Measurements from ENCODE around the gene ATOSB.

The ATOSB gene

DNA sequence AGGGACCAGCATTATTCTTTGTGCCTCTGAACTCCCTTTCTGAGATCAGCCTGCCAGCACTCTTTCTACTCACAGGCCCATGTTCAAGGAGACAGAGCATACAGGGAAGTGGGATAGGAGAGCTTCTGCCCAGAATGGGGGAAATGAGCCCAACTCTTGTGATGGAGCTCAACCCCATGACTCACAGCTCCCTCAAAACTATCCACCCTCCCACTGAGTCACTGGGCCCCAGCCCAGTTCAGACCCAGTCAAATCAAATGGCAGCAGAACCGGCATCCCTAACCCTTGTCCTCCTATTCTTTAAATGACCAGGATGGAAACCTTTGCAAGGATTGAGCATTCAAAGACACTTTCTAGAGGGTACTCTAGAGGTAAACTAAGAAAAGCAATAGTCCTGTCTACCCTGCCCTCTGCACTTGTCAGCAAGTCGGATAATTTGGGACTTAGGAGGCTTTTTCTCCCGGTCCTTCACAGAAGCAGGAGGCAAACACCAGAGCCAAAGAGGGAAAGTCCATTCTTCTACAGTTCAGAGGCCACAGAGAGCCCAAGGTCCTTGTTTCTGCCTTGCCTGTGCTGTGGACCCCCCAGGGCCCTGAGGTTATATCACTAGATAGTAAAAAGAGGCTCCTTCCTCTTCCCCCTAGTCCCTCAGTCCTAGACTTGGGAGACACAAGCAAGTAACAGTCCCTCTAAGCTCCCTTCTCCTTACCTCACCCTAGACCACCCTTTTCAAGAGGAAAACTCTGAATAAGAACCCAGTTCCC lies 3.2 kb downstream of the ATOSB start:
- DNase-seq = no peak

DNA sequence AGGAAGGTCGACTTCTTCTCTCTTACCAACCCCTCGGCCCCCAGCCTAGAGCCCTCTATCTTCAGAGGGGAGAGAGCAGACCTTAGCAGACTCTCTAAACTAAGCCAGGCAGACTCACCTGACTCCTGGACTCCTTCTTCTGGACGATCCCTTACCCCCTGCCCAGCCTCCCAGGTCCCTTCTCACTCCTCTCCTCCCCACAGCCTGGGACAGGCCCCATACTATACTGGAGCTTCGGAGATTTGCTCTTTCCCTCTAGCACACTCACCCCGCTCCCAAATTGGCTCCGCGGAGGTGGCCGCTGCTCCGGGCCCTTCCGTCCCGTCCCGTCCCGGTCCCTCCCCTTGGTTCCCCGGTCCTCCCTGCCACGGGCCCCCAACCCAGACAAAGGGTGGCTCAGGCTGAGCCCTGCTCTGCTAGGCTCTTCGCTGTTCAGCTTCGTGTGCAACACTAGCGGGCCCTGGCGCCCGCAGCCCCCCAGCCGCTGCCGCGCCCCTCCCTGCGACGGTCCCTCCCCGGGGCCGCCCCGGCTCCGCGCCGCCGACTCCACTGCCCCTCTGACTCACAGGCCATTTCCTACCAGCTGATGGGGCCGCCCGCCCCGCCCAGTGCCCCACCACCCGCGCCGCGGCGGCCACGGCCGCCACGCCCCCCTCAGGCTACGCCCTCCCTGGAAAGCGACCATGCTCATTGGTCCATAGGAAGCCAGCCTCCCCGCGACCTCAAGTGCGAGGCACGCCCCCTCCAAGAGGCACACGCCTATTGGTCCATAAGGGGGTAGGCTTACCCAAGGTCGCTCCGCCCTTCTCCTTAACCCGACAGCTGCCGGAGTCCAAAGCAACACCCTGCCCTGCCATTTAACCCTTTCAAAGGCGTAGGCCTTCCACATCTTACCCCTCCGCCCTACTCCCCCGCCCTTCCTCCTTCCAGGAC lies 4.4 kb downstream of the ATOSB start:
- peak; percentile 91 for DNase-seq

DNA sequence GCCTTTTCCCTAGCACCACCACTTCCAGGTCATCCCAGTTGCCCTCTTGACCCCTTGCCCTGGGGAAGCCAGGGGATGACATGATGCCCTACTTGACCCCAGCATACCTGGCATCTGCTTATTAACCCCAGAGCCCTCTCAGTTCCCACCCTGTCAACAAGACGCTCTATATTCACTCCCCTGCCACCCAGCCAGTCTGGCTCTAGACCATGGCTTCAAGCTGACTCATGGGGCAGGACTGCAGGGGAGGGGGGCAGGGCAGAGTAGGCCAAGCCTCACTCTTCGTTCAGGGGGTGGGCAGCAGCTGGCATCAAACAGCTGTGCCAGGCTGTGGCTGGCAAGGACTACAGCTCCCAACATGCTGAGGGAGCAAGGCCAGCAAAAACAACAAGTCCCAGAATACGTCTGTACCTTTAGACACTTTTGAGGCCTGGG lies 5.3 kb downstream of the ATOSB start:
- DNase-seq = no peak

DNA sequence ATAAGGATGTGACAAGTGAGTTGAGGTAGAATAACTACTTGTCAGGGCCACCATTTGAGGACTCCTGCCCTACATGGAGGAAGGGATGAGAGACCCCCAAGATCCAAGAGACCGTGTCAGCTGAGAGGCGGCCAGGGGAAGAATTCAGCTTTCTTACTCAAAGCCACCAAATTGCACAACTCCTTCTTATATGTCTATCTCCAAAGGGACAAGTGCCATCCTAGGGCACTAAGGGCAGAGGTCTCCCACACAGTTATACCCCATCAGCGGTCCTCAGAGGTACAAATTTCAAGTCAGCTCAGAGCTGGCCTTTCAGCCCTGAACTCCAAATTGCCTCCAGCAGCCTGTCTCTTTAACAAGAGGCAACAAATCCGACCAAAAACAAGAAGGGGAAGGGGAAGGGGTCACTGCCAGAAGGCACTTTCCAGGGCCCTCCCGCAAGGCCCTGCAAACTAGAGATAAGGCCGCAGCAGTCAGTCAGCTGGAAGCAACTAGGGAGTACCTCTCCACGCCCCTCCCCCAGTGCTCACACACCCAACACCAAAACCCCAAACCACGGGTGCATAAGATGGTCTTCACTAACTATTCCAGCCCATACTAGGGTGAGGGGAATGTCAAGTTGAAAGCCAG lies 6.6 kb downstream of the ATOSB start:
- no peak for DNase-seq

DNA sequence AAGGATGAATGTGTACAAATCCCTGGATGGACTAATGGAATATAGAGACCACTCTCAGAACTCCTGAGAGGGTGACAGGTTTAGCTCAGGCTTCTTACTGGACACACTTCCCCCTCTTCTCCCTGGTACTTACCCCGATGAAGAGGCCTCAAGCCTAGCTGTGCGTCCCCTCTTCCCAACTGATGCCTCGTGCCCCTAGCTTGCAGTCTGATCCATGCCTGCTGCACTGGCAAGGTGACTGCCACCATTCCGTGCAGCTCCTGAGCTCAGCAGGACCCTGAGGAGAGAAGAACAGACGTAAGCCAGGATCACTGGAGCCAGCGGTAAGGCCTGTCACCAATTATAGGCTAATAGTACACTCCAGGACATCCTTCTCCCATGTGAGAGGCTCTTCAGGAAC lies 7.2 kb downstream of the ATOSB start:
- no peak for DNase-seq

DNA sequence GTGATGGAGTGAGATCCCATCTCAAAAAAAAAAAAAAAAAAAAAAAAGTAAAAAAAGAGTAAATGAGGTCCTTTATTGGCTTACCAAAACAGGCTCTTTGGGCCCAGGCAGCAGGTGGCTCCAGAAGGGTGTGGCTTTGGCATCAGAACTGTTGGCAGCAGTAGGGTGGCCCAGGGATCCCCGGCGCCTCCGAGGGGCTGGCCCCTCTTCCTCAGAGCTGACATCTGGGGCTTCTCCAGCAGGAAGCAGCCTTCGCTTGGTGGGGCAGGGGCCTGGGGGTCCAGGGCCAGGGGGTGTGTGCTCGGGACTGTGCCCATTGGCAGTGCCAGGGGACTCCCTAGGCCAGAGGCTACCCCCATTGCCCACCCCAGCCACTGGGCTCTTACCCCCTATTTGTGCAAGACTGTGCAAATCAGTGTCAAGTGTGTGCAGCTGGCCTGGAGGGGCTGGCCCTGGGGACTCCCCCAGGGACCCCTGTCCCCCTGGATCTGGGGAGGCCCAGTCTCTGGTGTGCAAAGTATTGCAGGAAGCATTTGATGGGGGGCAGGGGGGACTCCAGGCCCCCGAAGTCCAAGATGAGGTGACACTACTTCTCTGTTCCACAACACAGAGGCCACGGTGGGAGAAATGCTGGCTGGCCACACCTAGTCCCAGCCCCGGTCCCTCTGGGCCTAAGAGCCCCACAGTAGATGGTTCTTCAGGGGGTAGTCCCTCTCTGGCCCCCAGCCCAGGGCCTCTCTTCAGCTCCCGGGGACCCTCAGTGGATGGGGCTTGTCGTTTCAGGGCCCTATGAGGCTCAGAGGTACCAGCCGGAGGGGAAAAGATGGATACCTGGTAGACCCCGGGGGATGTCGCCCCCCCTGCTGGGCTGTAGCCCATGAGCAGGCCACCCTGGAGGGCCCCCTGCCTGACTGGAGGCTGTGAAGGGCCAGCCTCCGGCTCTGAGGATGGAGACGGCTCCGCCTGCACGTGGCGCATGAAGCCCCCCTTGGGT lies 8.1 kb downstream of the ATOSB start:
- DNase-seq = no peak

DNA sequence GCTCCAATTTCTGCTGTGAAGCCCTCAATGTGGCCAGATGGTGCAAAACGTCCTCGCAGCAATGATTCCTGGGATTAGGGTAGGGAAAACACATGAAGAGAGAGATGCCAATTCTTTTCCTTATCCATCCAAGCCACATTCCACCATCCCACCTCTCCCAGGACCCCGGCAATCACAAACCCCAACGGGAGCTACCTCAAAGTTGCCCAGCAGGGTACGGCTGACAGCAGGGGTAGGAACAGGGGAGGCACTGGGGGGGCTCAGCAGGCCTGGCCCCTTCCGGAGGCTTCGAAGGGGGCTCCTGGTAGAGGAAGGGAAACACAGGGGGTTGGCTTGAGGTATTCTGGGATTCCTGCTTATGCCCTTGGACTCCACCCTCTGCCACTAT lies 9.3 kb downstream of the ATOSB start:
- DNase-seq = no peak

DNA sequence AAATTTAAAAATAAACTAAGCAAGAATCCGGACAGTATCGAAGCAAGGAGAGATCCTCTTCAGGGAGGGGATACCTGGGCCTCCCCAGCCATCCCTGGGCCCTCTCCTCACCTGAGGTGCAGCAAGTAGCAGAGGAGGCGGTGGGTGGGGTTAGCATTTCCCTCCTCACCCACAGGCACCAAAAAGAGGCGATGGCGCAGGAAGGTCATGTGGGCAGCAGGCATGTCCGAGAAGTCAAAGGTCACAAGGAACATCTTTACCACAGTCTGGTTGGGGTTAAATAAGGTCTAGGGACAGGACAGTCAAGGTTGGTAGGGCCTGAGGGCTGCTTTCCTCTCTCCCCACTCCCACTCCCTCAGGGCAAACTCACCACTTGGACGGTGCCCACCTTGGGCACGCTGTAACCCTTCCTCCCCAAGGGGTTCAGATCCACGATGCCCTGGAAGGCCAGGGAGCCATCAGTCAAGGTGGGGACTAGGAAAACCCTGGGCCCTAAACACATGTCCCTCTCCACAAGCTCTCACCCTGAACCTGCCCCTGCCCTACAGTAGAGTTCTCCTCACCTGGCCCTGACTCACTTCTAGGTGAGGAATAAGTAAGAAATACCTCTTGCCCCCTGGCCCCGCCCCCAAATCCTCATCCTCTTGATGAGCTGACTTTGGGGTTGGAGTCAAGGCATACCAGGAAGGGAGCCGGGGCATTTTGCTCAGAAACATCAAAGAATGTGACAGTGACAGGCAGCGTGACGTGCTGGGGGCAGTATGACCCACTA lies 9.9 kb downstream of the ATOSB start:
- no peak for DNase-seq

DNA sequence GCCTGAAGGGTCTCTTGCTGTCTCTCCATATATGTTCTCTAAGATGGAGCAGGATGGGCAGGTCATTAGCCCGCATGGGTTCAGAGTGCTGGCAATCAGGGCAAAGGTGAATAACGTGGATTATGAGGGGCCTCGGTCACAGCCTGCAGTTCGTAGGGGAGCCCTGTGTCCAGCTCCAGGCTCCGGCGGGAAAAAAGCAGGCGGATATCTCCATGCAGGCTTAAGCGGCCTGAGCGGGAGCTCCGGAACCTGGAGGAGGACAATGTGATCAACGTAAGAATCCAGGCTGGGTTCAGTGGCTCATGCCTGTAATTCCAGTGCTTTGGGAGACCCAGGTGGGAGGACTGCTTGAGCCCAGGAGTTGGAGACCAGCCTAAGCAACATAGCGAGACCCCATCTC lies 10.5 kb downstream of the ATOSB start:
- no peak for DNase-seq

DNA sequence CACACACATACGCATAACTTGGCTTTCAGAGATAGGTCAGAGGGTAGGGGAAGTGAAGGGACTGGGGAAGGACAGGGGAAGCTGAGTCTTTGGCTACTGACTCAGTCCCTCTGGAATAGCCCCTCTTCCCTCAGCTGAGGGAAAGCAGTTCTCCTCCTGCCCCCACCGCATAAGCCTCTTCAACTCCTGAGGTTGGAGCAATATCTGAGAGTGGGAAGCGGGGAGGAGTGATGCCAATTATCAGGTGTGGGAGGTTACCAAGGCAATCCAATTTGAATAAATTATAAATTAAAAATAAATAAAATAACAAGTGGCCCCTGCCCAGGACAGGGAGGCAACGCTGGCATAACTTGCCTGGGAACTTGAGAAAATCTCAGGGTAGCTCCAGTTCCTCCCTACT lies 11.1 kb downstream of the ATOSB start:
- DNase-seq = no peak

DNA sequence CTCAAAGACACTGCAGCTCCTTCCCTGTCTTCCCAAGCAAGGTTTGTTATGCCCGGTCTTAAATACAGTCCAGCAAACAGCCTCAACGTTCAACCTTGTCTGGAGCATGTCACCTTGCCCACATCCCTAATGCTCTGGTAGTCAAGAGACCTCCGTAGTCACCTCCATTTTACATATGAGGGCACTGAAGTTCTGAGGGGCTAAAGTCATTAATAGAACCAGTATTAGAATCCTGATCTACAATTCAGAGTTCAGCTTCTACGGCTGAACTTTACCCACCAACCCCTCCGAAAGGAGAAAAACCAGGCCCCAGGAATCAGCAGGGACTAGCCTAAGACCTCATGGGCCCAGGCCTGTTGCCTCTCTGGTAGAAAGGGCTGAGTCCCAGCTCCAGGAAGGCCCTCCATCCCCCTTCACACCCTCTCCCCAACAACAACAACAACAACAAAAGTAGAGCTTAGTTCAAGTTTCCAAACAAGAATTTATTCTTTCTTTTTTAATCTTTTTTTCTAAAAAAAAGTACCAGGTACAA lies 11.9 kb downstream of the ATOSB start:
- no peak for DNase-seq

DNA sequence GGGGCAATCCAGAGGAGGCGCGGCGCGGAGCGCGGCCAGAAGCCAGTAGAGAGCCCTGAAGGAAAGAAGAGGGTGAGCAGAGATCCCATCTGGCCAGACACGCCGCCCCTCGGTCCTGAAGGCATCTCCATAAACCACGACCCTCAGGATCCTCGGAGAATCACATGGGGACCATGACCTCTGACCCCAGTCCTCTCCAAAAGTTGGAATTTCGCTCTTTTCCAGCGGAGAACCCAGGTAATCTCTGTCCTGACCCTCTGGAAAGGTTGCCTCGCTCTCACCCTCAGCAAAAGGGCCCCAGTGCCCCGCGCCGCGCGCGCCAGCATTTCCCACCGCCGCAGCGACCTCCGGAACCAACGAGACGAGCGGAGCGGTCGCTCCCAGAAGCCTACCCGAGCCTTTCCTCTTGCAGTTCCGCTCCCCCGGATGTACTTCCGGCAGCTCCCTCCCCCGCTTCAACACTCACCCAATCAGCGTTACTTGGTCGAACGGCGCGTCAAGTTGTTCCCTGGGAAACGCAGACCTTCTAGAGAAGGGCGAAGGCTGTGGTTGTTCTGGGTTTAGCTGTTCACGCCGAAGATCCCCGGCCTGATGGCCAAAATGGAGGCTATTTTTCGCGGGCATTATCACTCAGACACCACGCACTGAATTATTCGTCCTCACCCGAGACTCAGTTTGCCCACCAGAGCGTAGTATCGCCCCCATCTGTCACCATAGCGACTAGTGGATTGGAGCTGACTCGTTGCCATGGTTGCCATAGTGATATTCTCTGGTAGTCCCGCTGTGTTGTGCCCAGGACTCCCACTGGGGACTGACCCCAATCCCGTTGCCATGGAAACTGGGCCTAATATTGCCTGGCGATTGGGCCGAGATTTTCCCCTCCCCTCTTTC lies 12.6 kb downstream of the ATOSB start, which contains the start of gene STOML2:
Gene STOML2 (minus strand): TSS at position 363 of the 891 bp plus-strand sequence. CDS start 37 bp downstream, at position 326.
- DNase-seq = peak; percentile 85

DNA sequence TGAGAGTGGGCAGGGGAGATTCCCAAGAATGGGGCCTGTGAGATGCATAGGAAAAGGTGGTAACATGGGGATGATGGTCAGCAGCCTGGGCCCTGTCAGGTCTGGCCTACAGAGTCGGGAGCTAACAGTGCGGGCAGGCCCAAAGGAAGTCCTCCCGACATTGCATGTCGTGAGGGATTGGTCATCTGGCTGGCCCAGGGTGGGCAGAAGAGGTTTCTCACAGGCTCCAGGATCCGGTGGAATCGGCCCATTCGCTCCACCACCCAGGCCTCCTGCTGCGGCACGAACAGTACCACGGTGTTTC lies 13.2 kb downstream of the ATOSB start:
- no peak for DNase-seq

DNA sequence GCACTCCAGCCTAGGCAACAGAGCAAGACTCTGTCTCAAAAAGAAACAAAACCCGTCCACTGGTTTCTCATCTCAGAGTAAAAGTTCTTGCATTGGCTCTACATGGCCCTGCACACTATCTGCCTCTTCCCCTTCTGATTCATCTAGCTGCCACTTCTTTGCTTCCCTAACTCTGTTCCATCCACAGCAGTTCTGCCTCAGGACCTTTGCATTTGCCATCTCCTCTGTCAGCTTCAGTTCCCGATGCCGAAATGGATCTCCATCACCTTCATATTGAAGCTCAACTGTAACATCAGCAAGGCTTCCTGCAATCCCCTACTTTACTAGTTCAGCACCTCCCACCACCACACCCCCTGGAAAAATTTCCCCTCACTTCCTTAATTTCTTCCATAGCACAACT lies 18.1 kb downstream of the ATOSB start:
- no peak for DNase-seq

DNA sequence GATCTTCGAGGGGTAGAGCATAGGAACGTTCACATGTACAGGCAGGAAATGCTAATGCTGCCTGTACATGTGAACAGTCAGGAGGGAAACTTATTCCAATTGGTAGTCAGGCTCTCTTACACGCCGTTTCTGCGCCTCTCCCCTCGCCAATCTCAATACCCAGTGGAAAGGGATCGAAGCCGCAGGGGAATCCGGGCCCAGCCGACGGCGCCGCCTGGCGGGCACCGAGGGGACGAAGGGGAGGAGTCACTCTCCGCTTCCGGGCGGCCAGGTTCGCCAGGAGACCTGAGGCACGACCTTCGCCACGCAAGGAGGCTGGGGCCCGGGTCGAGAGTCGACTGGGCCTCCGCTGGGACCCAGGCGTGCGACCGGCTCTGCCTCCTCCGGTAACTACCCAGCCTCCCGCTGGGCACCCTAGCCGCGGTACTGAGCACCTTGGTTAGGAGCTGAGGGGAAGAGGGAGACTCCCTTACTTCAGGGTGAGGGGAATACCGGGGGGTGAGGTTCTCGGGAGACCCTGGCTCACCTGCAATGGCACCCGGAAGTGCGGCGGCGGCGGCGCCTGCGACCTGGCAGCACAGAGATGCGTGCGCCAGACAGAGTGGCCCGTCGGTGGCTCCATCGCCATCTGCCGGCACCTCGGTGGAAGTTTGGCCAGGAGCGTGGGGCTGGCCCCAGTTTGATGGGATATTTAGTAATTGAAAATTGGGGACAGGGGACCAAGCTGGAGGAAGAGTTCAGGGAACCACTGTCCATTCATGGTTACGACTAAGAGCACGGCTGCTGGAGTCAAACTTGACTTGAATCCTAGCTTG lies 19.4 kb downstream of the ATOSB start, which contains the start of gene PIGO:
Gene PIGO (minus strand): TSS at position 557 of the 815 bp plus-strand sequence. CDS start 1,026 bp downstream, outside the sequence.
- peak; percentile 77 for DNase-seq

DNA sequence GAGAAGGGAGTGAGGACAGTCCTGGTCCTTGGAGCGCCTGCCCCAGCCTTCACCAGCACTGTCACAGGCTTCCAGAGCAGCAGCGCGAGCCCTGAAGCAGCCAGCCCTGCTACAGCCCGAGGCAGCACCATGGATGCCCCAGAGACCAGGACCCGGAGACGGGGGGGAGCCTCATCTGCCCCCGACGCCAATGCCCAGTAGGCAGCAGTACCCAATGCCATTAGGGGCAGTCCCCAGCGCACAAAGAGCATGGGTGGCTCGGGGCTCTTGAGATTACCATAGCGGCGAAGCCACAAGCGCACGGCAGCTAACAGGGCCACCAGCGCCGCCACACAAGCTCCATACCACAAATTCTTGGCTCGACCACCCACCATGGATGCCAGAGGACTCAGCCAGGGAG lies 24.1 kb downstream of the ATOSB start:
- DNase-seq = no peak

DNA sequence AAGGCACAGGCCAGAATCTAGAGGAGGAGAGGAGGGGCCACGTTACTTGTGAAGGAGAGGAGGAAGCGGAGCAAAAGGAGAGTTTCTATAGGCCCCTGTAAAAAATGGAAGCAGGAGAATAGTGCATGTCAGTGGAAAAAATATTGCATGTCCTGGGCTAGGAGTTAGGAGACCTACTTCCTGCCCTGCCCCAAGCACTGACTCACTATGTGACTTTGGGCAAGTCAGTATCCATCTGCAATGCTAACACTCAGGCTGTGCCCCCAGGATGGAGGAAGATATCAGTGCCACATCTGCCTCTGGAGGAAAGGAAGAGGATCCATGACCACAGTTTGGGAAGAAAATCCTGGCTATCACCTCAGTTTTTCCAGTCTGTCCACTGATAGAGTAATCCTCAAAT lies 26.2 kb downstream of the ATOSB start:
- no peak for DNase-seq

DNA sequence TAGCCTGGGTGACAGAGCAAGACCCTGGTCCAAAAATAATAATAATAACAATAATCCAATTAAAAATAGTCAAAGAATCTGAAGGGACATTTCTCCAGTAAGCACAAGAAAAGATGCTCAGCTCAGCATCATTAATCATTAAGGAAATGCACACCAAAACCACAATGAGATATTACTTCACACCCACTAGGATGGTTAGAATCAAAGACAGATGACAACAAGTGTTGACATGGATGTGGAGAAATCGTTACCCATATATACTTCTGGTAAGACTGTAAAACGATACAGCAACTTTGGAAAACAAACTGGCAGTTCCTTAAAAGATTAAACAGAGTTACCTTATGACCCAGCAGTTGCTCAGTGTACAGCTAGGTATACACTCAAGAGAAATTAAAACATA lies 30.6 kb downstream of the ATOSB start:
- no peak for DNase-seq
